Heart left ventricle (tissue), 13 donors: ENCODE measurements around the gene ZC3H12C.

ENCODE experiments used
- POLR2A ChIP-seq, 2 donors: fragments of 450-650 bp; IDR thresholded peaks; one replicate each; pipeline ENCODE4 v1.6.1; 2017; ENCODE audit warnings: antibody characterized with exemption in 2 of 2, mild to moderate bottlenecking in 2 of 2, moderate library complexity in 2 of 2
- TF ChIP-seq, protein P1 (sequence below), 12 donors: fragments of 200-600 bp; sonication (generic) in 4 of 12; IDR thresholded peaks; one replicate each; pipeline versions ENCODE4 v1.5.0 to v1.8.0; 2018 to 2022; ENCODE audit warnings: antibody characterized with exemption in 12 of 12, mild to moderate bottlenecking in 5 of 12
- donor health status: ischemic (EF 13 %, LVEDD 7.1; RV severe dilation, severe dysfunction).
- donor health status: DM: no; HTN: yes; CAD: no.
- donor health status: DM: no; HTN: no; CAD: no.
- donor health status: ischemic (EF 25% LVEDD 6.9; RV normal size, moderate dysfunction).
- donor health status: ischemic (EF 25% LVEDD 5.7; RV mildly dilated, moderate dysfunction).
- donor health status: ischemic (EF 35%, LVEDD 5.7; RV mildly dilated, moderate dysfunction).
- donor health status: nonischemic (EF 11% LVEDD 7.7; RV severe dilation, severe dysfunction).
- donor health status: DM: yes; HTN: yes; CAD: no.
- donor health status: PGD.
- donor health status: ischemic (EF 29% LVEDD 5.4; RV normal size, mild dysfunction).
- donor health status: nonischemic (EF 23%, LVEDD 6.1; RV moderate dilation, normal function).

DNA sequence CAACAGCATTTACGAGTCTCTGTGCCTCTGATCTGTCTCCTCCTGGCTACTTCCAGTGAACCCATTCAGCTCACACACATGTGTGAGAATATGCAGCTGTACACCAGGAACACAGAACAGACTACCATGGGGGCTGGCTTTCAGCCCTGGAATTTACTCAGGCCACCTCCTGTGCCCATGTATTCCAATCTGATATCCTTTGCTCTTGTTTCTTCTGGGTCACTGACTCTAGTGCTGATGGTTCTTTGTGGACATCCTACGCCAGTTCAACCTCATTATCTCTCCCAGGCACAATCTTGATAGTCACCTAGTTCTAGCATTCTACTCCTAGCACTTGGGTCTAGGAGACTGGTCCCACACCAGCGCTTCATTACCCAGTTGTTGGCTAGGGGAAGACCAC lies 23.0 kb upstream of the ZC3H12C start:
- TF ChIP-seq, protein P1, sequence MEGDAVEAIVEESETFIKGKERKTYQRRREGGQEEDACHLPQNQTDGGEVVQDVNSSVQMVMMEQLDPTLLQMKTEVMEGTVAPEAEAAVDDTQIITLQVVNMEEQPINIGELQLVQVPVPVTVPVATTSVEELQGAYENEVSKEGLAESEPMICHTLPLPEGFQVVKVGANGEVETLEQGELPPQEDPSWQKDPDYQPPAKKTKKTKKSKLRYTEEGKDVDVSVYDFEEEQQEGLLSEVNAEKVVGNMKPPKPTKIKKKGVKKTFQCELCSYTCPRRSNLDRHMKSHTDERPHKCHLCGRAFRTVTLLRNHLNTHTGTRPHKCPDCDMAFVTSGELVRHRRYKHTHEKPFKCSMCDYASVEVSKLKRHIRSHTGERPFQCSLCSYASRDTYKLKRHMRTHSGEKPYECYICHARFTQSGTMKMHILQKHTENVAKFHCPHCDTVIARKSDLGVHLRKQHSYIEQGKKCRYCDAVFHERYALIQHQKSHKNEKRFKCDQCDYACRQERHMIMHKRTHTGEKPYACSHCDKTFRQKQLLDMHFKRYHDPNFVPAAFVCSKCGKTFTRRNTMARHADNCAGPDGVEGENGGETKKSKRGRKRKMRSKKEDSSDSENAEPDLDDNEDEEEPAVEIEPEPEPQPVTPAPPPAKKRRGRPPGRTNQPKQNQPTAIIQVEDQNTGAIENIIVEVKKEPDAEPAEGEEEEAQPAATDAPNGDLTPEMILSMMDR (IDR thresholded peaks at IDR 0.05), result no peak
- TF ChIP-seq POLR2A (IDR thresholded peaks at IDR 0.05), result no peak
